ENCODE results near the gene AK1. TPM values are rescaled to one million over a fixed set of nuclear protein-coding genes. Genes with fewer than 3 reads are reported as not detected.

AK1 gene
- total and polyA plus RNA-seq, 2 of the 13 experiments (the other 11 are each of a cell fraction or from before 2014, with no cell fraction given) = 19.1 to 32.8 TPM

- TF ChIP-seq ZNF44 (CRISPR knock-in tag; IDR thresholded peaks at IDR 0.05) = no peak
- no peak for TF ChIP-seq SETDB1 (CRISPR knock-in tag; IDR thresholded peaks at IDR 0.05; ENCODE audit: borderline replicate concordance)
- TF ChIP-seq KLF15 (CRISPR knock-in tag; IDR thresholded peaks at IDR 0.05; ENCODE audit: borderline replicate concordance) = no peak
- no peak for TF ChIP-seq SNRNP70 (IDR thresholded peaks at IDR 0.05; ENCODE audit: low read depth, low read length)
- no peak for TF ChIP-seq ZNF570 (CRISPR knock-in tag; IDR thresholded peaks at IDR 0.05; ENCODE audit: borderline replicate concordance)
Observed at GRCh38 chr9:127908660-127908926, 31.1 kb upstream of the AK1 start (continued).

GRCh38 chr9:127907867-127908659 lies 30.6 kb upstream of the AK1 start:
- BruUV-seq (replicated peaks) = no TSS peak
- intact Hi-C loops (cut with micrococcal nuclease; ENCODE audit: unreplicated experiment) = no loop called here
- no peak overlapping the region for H3K4me2 ChIP-seq (ENCODE audit: low read depth, low read length)
- H3K9ac ChIP-seq (ENCODE audit: insufficient read depth, low read depth, low read length) = no peak overlapping the region
- 89% methylated on average over 26 of the region's 35 CpGs for whole genome bisulfite sequencing (ENCODE audit: low lambda C conversion rate)
- no peaks in the 10 kb centered on the region for H3K79me2 ChIP-seq (ENCODE audit: insufficient read depth, low read length)
- no peaks in the 10 kb centered on the region for H3K27me3 ChIP-seq (ENCODE audit: control insufficient read depth in 1 of 2, insufficient read depth in 2 of 2, low read length in 2 of 2)
- DNase-seq (ENCODE audit: low spot score) (no peak), ATAC-seq (no peak), FAIRE-seq (no peak)
- H2AFZ ChIP-seq (ENCODE audit: low read length) = no peak overlapping the region
- in situ Hi-C loops (cut with HindIII; ENCODE audit: extremely low pct_ligation_motif_present, low pct_unique_long_range_greater_than_20kb) = no loop called here
- no peak overlapping the region for H3K27ac ChIP-seq (ENCODE audit: extremely low read length, insufficient read depth, low read length)
- CTCF ChIA-PET (ENCODE audit: low intra/inter-chr PET ratio, low total read pairs) = no interaction called here
- no peak overlapping the region for H3K4me3 ChIP-seq (replicated peaks in 1 of 3; ENCODE audit: insufficient read depth in 1 of 3, low read depth in 2 of 3, low read length in 3 of 3)
- H3K9me3 ChIP-seq (ENCODE audit: low read length) = no peaks in the 10 kb centered on the region
- POLR2A ChIA-PET = interaction anchor here (1.2 kb wide), 1 partner anchor 10 kb away, joined by 3 read pairs; no protein-coding TSS in a partner anchor
- no peak for TF ChIP-seq MLXIP (CRISPR knock-in tag; IDR thresholded peaks at IDR 0.05; ENCODE audit: borderline replicate concordance)
- no peak for TF ChIP-seq SMYD3 (CRISPR knock-in tag; IDR thresholded peaks at IDR 0.05)
- no peak for TF ChIP-seq ZNF788 (CRISPR knock-in tag; IDR thresholded peaks at IDR 0.05; ENCODE audit: borderline replicate concordance)
- TF ChIP-seq ZIK1 (CRISPR knock-in tag; IDR thresholded peaks at IDR 0.05; ENCODE audit: borderline replicate concordance, low read depth) = no peak
- no peak for TF ChIP-seq RARG (CRISPR knock-in tag; IDR thresholded peaks at IDR 0.05; ENCODE audit: low read depth)
- TF ChIP-seq MLX (CRISPR knock-in tag; IDR thresholded peaks at IDR 0.05) = no peak
- peaks cover 32% of the 10 kb centered on the region for H3K4me1 ChIP-seq (ENCODE audit: insufficient read depth, low read length)
- peaks cover 7 to 15% of the 10 kb centered on the region in 2 experiments; a peak in 4 of 5 replicates for H3K36me3 ChIP-seq (replicated peaks in 1 of 2; ENCODE audit: control insufficient read depth in 1 of 2, insufficient read depth in 2 of 2, low read length in 2 of 2)
- no peaks in the 10 kb centered on the region for H4K20me1 ChIP-seq (ENCODE audit: insufficient read depth, low read length)

Data from HepG2 (cell line).